HCT116 (cell line): ENCODE data around the gene EIF4E3. TPM values are rescaled to one million over a fixed set of nuclear protein-coding genes. Genes with fewer than 3 reads are reported as not detected.

Experiments used
- ATAC-seq: fragments of 200-7000 bp; cut with Tn5 transposase; 2 replicates; pipeline ENCODE4 v1.9.1; 2020; ENCODE audit warnings: mild to moderate bottlenecking, moderate library complexity
- Bru-seq: library from RNA; stranded (reverse); fragments of 400-500 nt; gene quantifications from one replicate; lab custom pipeline; 2021; lab: Mats Ljungman, UMichigan
- BruChase-seq, 2 experiments: library from RNA; stranded (reverse); fragments of 400-500 nt; gene quantifications; one replicate each; lab custom pipeline; 2021; lab: Mats Ljungman, UMichigan
- BruUV-seq: library from RNA; stranded (reverse); fragments of 400-500 nt; replicated peaks from 2 replicates; lab custom pipeline; 2021; lab: Mats Ljungman, UMichigan
- CTCF ChIA-PET: fragments of 300-600 bp; sonication (Branson Sonifier 250); formaldehyde crosslinking; loops from one replicate; lab custom pipeline; 2021; ENCODE audit warnings: antibody characterized with exemption; lab: Charles Lee
- POLR2A ChIA-PET: fragments of 300-600, 350-600 bp; sonication (Branson Sonifier 250); formaldehyde crosslinking; loops from one replicate; lab custom pipeline; 2021; ENCODE audit warnings: antibody characterized with exemption; lab: Charles Lee
- RAD21 ChIA-PET, 2 experiments: fragments of 300-600 bp; sonication (Branson Sonifier 250); formaldehyde crosslinking; loops; one replicate each; lab custom pipeline; 2023; ENCODE audit warnings: low total read pairs in 2 of 2; ENCODE audit not compliant: uncharacterized antibody in 2 of 2, unreplicated experiment in 2 of 2, low non-redundant PET in 1 of 2; lab: Charles Lee
- DNase-seq: peaks from one replicate; pipeline ENCODE4 v3.0.0-alpha.2; 2010; ENCODE audit warnings: low read depth, low spot score
- H2AFZ ChIP-seq: fragments of 200-600 bp; shearing (Covaris generic), sonication (generic); 2 replicates; pipeline ENCODE4 v1.6.1; 2017; ENCODE audit warnings: low read depth, mixed run types, mixed read lengths, antibody characterized with exemption, low read length; ENCODE audit not compliant: poor library complexity, severe bottlenecking
- H3K27ac ChIP-seq: 2 replicates; pipeline ENCODE4 v1.5.1; 2012; ENCODE audit warnings: low read depth, low read length
- H3K27me3 ChIP-seq: fragments of 200-600 bp; sonication (generic); 2 replicates; pipeline ENCODE4 v1.6.1; 2016; ENCODE audit warnings: mixed run types, low read length, mixed read lengths; ENCODE audit not compliant: insufficient read depth
- H3K36me3 ChIP-seq, 2 experiments: fragments of 200-500 bp in 1 of 2; fragments of 200-600 bp in 1 of 2; sonication (Bioruptor generic) in 1 of 2; sonication (generic) in 1 of 2; 2 replicates each; pipeline versions ENCODE4 v1.5.1 to v1.6.1; 2014 to 2016; ENCODE audit warnings: low read length in 2 of 2, inconsistent platforms in 1 of 2, mixed read lengths in 1 of 2, mixed run types in 1 of 2; ENCODE audit not compliant: insufficient read depth in 2 of 2, control insufficient read depth in 1 of 2
- H3K4me1 ChIP-seq, 2 experiments: fragments of 200-600 bp in 1 of 2; sonication (generic) in 1 of 2; 2 replicates each; pipeline versions ENCODE4 v1.5.1 to v1.6.1; 2012 to 2017; ENCODE audit warnings: low read length in 2 of 2, inconsistent platforms in 1 of 2, mild to moderate bottlenecking in 1 of 2, mixed read lengths in 1 of 2, mixed run types in 1 of 2, moderate library complexity in 1 of 2; ENCODE audit not compliant: insufficient read depth in 2 of 2, control insufficient read depth in 1 of 2
- H3K4me2 ChIP-seq: fragments of 200-600 bp; sonication (generic); 2 replicates; pipeline ENCODE4 v1.6.1; 2017; ENCODE audit warnings: mixed run types, low read length, mixed read lengths
- H3K4me3 ChIP-seq, 2 experiments: fragments of 200-600 bp in 1 of 2; sonication (generic) in 1 of 2; replicated peaks in 1 of 2; 2 replicates each; pipeline ENCODE4 v1.5.1; 2011 to 2016; ENCODE audit warnings: low read length in 2 of 2, control low read depth in 1 of 2, low read depth in 1 of 2, mild to moderate bottlenecking in 1 of 2, mixed read lengths in 1 of 2, mixed run types in 1 of 2
- H3K79me2 ChIP-seq: fragments of 200-600 bp; sonication (generic); 2 replicates; pipeline ENCODE4 v1.6.1; 2017; ENCODE audit warnings: mild to moderate bottlenecking, mixed run types, low read length, moderate library complexity, mixed read lengths; ENCODE audit not compliant: insufficient read depth
- H3K9ac ChIP-seq: fragments of 200-600 bp; sonication (generic); 2 replicates; pipeline ENCODE4 v1.6.1; 2016; ENCODE audit warnings: low read length, mixed read lengths
- H3K9me2 ChIP-seq: fragments of 200-600 bp; sonication (generic), shearing (Covaris generic); 2 replicates; pipeline ENCODE4 v1.6.1; 2017; ENCODE audit warnings: mixed run types, mild to moderate bottlenecking, moderate library complexity; ENCODE audit not compliant: insufficient read depth
- H3K9me3 ChIP-seq, 2 experiments: fragments of 200-500 bp in 1 of 2; fragments of 200-600 bp in 1 of 2; sonication (Bioruptor generic) in 1 of 2; sonication (generic) in 1 of 2; 2 replicates each; pipeline ENCODE4 v1.6.1; 2014 to 2017; ENCODE audit warnings: low read length in 2 of 2, mixed read lengths in 2 of 2, inconsistent platforms in 1 of 2, low read depth in 1 of 2, mild to moderate bottlenecking in 1 of 2, mixed run types in 1 of 2, moderate library complexity in 1 of 2; ENCODE audit not compliant: control insufficient read depth in 1 of 2, insufficient read depth in 1 of 2
- H4K20me1 ChIP-seq: fragments of 200-600 bp; sonication (generic), shearing (Covaris generic); 2 replicates; pipeline ENCODE4 v1.6.1; 2017; ENCODE audit warnings: mixed run types, mild to moderate bottlenecking, moderate library complexity; ENCODE audit not compliant: insufficient read depth
- ATF3 ChIP-seq: IDR thresholded peaks from 2 replicates; pipeline ENCODE4 v1.6.1; 2012
- CEBPB ChIP-seq: IDR thresholded peaks from 2 replicates; pipeline ENCODE4 v1.6.1; 2012; ENCODE audit warnings: low read depth
- EGR1 ChIP-seq: IDR thresholded peaks from 2 replicates; pipeline ENCODE4 v1.6.1; 2012; ENCODE audit warnings: low read depth
- EZH2 ChIP-seq: fragments of 200-600 bp; sonication (generic); IDR thresholded peaks from 2 replicates; pipeline ENCODE4 v1.6.1; 2017; ENCODE audit warnings: antibody characterized with exemption, mixed run types
- EZH2phosphoT487 ChIP-seq: fragments of 200-600 bp; IDR thresholded peaks from 2 replicates; pipeline ENCODE4 v1.6.1; 2018; ENCODE audit warnings: antibody characterized with exemption, borderline replicate concordance
- JUND ChIP-seq: IDR thresholded peaks from 2 replicates; pipeline ENCODE4 v1.6.1; 2012
- POLR2A ChIP-seq: IDR thresholded peaks from 2 replicates; pipeline ENCODE4 v1.7.0; 2011; ENCODE audit warnings: borderline replicate concordance; ENCODE audit not compliant: insufficient read depth, insufficient read length; ENCODE audit errors: extremely low read depth
- RAD21 ChIP-seq: IDR thresholded peaks from 2 replicates; pipeline ENCODE4 v1.6.1; 2012; ENCODE audit warnings: low read depth, mild to moderate bottlenecking
- SIN3A ChIP-seq: IDR thresholded peaks from 2 replicates; pipeline ENCODE4 v1.6.1; 2012; ENCODE audit warnings: low read depth
- SRF ChIP-seq: IDR thresholded peaks from 2 replicates; pipeline ENCODE4 v1.6.1; 2012; ENCODE audit warnings: low read depth
- YY1 ChIP-seq: IDR thresholded peaks from 2 replicates; pipeline ENCODE4 v1.6.1; 2011; ENCODE audit warnings: low read length, low read depth, moderate library complexity, mild to moderate bottlenecking; ENCODE audit not compliant: insufficient replicate concordance; ENCODE audit errors: extremely low read depth
- intact Hi-C: fragments of 100-400 bp; cut with micrococcal nuclease; formaldehyde crosslinking; loops from 2 replicates; pipeline ENCODE4 v1.10.0; 2022
- long read RNA-seq: library from polyadenylated mRNA; unstranded; transcript quantifications from one replicate; pipeline ENCODE4 v2.0.0, GENCODE V29; 2021; ENCODE audit not compliant: unreplicated experiment
- polyA plus RNA-seq: library from polyadenylated mRNA; unstranded; fragments of >200 nt; gene quantifications from 2 replicates; pipeline ENCODE4 v1.2.1, GENCODE V29; 2012; ENCODE audit warnings: missing spikeins
- total RNA-seq: library from RNA; stranded (reverse); gene quantifications from one replicate; pipeline ENCODE4 v1.2.1, GENCODE V29; 2021; ENCODE audit not compliant: unreplicated experiment
- TF ChIP-seq, protein P1 (sequence below): IDR thresholded peaks from 2 replicates; pipeline ENCODE4 v1.6.1; 2011; ENCODE audit warnings: mild to moderate bottlenecking, low read length, moderate library complexity; ENCODE audit not compliant: insufficient replicate concordance; ENCODE audit errors: extremely low read depth
- TF ChIP-seq, protein P2 (sequence below): IDR thresholded peaks from 2 replicates; pipeline ENCODE4 v1.6.1; 2012; ENCODE audit warnings: low read depth
- TF ChIP-seq, protein P3 (sequence below), 3 experiments: fragments of 200-600 bp in 1 of 3; sonication (generic) in 1 of 3; IDR thresholded peaks in 2 of 3; conservative IDR thresholded peaks in 1 of 3; 2 replicates each; pipeline ENCODE4 v1.5.1; 2012 to 2017; ENCODE audit warnings: low read depth in 2 of 3, low read length in 2 of 3, antibody characterized with exemption in 1 of 3, borderline replicate concordance in 1 of 3, control low read depth in 1 of 3, mild to moderate bottlenecking in 1 of 3, mixed read lengths in 1 of 3, mixed run types in 1 of 3, moderate library complexity in 1 of 3; ENCODE audit not compliant: insufficient read depth in 1 of 3

Gene EIF4E3
- total RNA-seq (6.0 TPM), Bru-seq, nascent RNA (percentile 45 among the genes with signal in this experiment), BruChase-seq, experiment 1, labeled RNA remaining after a 6-hour chase (percentile 70 among the genes with signal in this experiment), BruChase-seq, experiment 2, labeled RNA remaining after a 2-hour chase (percentile 56 among the genes with signal in this experiment)
- 3.5 TPM in 2 replicates for polyA plus RNA-seq
- long read RNA-seq, full-length matches to known transcripts: 15 of 18 reads
- long read RNA-seq, partial matches to known transcripts: 0 of 18 reads
- long read RNA-seq, other reads (novel, unspliced or antisense): 3 of 18 reads

DNA sequence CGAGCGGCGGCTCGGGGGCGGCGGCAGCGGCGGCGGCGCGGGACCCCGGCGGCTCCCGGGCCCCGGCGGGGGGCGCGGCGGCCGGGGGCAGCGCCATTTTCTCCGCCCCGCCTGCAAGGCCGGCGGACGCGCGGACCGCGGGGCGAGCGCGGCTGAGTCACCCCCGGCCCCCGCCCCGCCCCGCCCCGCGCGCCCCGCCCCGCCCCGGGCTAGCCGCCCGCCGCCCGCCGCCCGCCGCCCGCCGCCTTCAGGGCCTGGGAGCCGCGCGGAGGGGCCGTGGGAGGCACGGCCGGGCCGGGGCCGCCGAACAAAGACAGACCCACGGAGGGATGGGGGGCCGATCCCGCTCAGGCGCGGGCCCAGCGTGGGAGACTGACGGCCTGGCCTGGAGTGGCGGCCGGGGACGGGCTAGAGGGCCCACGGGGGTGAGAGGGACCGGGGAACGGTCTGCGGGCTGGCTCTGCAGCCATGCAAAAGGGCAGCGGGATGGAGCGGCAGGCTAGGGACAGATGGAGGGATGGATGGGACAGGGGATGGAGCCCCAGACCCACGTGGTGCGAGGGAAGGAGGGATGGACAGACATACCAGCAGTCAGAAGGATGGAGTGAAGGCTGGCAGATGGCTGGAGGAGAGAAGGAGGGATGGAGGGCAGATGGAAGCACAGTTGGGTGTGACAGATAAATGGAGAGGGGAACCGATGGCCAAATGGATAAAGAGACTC is at the start of gene EIF4E3:
Gene EIF4E3 (minus strand): TSS at position 132 of the 721 bp plus-strand sequence. CDS start 35 bp downstream, at position 97.
- no peaks in the 10 kb centered on the region for H3K9me3 ChIP-seq
- BruUV-seq: no TSS peak
- no peaks in the 10 kb centered on the region for H3K36me3 ChIP-seq
- H4K20me1 ChIP-seq: no peaks in the 10 kb centered on the region
- peak within 1 kb of the TSS; percentile 63 to 70 for H3K4me3 ChIP-seq
- ATAC-seq (peak; percentile 65), DNase-seq (no peak)
- intact Hi-C loops: no loop called here
- H2AFZ ChIP-seq: peak within 1 kb of the TSS; percentile 33
- CTCF ChIA-PET: interaction anchor here (1.2 kb wide), 1 partner anchor 134 kb away, joined by 3 read pairs; no protein-coding TSS in a partner anchor
- peak within 1 kb of the TSS; percentile 39 for H3K9ac ChIP-seq
- peak within 1 kb of the TSS; percentile 85 for H3K4me2 ChIP-seq
- POLR2A ChIA-PET: no interaction called here
- TF ChIP-seq, protein P1, sequence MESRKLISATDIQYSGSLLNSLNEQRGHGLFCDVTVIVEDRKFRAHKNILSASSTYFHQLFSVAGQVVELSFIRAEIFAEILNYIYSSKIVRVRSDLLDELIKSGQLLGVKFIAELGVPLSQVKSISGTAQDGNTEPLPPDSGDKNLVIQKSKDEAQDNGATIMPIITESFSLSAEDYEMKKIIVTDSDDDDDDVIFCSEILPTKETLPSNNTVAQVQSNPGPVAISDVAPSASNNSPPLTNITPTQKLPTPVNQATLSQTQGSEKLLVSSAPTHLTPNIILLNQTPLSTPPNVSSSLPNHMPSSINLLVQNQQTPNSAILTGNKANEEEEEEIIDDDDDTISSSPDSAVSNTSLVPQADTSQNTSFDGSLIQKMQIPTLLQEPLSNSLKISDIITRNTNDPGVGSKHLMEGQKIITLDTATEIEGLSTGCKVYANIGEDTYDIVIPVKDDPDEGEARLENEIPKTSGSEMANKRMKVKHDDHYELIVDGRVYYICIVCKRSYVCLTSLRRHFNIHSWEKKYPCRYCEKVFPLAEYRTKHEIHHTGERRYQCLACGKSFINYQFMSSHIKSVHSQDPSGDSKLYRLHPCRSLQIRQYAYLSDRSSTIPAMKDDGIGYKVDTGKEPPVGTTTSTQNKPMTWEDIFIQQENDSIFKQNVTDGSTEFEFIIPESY: no peak
- TF ChIP-seq ATF3 (no peak), SIN3A (no peak), JUND (no peak), CEBPB (no peak), YY1 (no peak), EGR1 (no peak), EZH2 (no peak), SRF (no peak), EZH2phosphoT487 (no peak), POLR2A (no peak), RAD21 (no peak)
- TF ChIP-seq, protein P2, sequence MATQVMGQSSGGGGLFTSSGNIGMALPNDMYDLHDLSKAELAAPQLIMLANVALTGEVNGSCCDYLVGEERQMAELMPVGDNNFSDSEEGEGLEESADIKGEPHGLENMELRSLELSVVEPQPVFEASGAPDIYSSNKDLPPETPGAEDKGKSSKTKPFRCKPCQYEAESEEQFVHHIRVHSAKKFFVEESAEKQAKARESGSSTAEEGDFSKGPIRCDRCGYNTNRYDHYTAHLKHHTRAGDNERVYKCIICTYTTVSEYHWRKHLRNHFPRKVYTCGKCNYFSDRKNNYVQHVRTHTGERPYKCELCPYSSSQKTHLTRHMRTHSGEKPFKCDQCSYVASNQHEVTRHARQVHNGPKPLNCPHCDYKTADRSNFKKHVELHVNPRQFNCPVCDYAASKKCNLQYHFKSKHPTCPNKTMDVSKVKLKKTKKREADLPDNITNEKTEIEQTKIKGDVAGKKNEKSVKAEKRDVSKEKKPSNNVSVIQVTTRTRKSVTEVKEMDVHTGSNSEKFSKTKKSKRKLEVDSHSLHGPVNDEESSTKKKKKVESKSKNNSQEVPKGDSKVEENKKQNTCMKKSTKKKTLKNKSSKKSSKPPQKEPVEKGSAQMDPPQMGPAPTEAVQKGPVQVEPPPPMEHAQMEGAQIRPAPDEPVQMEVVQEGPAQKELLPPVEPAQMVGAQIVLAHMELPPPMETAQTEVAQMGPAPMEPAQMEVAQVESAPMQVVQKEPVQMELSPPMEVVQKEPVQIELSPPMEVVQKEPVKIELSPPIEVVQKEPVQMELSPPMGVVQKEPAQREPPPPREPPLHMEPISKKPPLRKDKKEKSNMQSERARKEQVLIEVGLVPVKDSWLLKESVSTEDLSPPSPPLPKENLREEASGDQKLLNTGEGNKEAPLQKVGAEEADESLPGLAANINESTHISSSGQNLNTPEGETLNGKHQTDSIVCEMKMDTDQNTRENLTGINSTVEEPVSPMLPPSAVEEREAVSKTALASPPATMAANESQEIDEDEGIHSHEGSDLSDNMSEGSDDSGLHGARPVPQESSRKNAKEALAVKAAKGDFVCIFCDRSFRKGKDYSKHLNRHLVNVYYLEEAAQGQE: no peak
- TF ChIP-seq, protein P3, sequence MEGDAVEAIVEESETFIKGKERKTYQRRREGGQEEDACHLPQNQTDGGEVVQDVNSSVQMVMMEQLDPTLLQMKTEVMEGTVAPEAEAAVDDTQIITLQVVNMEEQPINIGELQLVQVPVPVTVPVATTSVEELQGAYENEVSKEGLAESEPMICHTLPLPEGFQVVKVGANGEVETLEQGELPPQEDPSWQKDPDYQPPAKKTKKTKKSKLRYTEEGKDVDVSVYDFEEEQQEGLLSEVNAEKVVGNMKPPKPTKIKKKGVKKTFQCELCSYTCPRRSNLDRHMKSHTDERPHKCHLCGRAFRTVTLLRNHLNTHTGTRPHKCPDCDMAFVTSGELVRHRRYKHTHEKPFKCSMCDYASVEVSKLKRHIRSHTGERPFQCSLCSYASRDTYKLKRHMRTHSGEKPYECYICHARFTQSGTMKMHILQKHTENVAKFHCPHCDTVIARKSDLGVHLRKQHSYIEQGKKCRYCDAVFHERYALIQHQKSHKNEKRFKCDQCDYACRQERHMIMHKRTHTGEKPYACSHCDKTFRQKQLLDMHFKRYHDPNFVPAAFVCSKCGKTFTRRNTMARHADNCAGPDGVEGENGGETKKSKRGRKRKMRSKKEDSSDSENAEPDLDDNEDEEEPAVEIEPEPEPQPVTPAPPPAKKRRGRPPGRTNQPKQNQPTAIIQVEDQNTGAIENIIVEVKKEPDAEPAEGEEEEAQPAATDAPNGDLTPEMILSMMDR (IDR thresholded peaks at IDR 0.05 in 2 of 3, conservative IDR thresholded peaks at IDR 0.05 in 1 of 3; ENCODE audit: borderline replicate concordance in 1 of 3, insufficient read depth in 1 of 3, low read depth in 2 of 3, low read length in 2 of 3): no peak
- peaks cover 7 to 21% of the 10 kb centered on the region in 2 experiments; a peak in 3 of 4 replicates for H3K4me1 ChIP-seq
- no peaks in the 10 kb centered on the region for H3K79me2 ChIP-seq
- H3K27me3 ChIP-seq: peaks cover 19% of the 10 kb centered on the region
- H3K9me2 ChIP-seq: no peaks in the 10 kb centered on the region
- peak within 1 kb of the TSS; percentile 42; the same call in 1 of the 2 replicates for H3K27ac ChIP-seq
- RAD21 ChIA-PET: no interaction called here
